ENCODE data around the gene HNRNPH1. TPM values are rescaled to one million over a fixed set of nuclear protein-coding genes. Genes with fewer than 3 reads are reported as not detected.

The HNRNPH1 gene
- polyA plus RNA-seq, 1 donor from 2014 or later, result 982 TPM

DNA sequence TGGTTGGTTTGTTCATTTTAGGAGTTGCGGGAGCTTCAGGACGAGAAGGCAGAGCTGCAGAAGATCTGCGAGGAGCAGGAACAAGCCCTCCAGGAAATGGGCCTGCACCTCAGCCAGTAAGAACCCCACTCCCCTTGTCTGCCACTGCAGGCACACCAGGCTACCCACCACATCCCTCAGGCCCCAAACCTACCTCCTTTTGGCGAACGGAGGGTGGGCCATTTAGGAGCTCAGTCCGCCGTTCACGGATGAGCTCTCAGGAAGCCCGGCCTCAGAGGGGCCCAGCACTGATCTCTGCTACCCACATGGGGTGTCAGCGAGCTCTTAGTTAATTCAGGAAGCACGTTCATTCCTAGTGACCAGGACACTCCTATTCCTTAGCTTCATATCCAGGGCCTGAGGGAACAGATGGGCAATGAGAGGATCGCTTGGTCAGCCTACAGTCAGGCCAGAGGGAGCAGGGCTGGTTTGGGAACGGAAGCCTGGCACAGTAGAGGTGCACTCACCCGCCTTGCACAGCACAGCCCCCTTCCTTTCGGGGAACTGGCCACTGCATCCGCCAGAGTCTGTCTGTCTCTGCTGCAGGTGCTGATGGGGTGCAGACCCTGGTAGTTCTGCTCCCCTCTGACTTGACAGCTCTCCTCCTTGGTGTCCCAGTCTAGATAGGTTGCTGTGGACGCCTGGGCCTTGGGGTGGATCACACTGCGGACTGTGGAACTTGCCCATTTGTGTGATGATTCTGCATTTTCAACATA is 21.4 kb downstream of the HNRNPH1 start:
- Histone ChIP-seq H4K20me1 (ENCODE audit: insufficient read depth) (no peaks in the 10 kb centered on the region), H3K9me3 (ENCODE audit: low read length) (no peaks in the 10 kb centered on the region), H3K4me3 (ENCODE audit: low read length) (no peak overlapping the region), H3K9ac (ENCODE audit: low read length) (no peak overlapping the region), H3K4me2 (ENCODE audit: low read length) (no peak overlapping the region), H3K9me2 (ENCODE audit: insufficient read depth, low read length) (no peaks in the 10 kb centered on the region), H3K79me2 (replicated peaks; ENCODE audit: insufficient read depth, low read length) (no peaks in the 10 kb centered on the region), H3F3A (ENCODE audit: insufficient read depth, low read length, poor library complexity, severe bottlenecking) (no peaks in the 10 kb centered on the region), H3K27ac (ENCODE audit: low read length) (no peak overlapping the region), H3K36me3 (ENCODE audit: insufficient read depth, low read length) (no peaks in the 10 kb centered on the region), H3K27me3 (ENCODE audit: insufficient read depth, low read depth, low read length) (no peaks in the 10 kb centered on the region), H2AFZ (ENCODE audit: low read depth, low read length) (no peak overlapping the region)
- TF ChIP-seq EZH2 (IDR thresholded peaks at IDR 0.05; ENCODE audit: borderline replicate concordance, insufficient read depth, low read length, poor library complexity, severe bottlenecking), result no peak
- no peak for TF ChIP-seq TAF1 (IDR thresholded peaks at IDR 0.05; ENCODE audit: low read depth)
- TF ChIP-seq POLR2AphosphoS5 (IDR thresholded peaks at IDR 0.05), result no peak
- no peak for TF ChIP-seq RAD21 (conservative IDR thresholded peaks at IDR 0.05)

DNA sequence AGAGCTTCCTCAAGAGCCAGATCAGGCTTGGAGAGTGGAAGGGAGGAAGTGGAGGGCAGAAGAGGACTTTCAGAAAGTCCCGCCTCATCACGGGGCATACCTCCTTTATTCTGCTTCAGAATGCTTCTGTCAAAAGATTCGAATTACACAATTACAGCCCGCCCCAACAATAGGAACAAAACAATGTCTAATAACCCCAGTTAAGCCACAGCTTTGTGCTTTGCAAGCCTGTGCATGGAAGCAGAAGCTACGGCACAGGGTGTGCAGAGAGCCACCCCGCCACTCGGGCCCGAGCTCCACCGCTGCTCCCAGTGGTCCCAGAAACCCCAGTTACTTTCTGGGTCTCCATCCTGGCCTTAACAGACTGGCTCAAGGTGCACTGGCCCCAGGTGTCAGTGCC is 23.5 kb downstream of the HNRNPH1 start:
- Histone ChIP-seq H3K36me3 (ENCODE audit: insufficient read depth, low read length) (no peaks in the 10 kb centered on the region), H3K27ac (ENCODE audit: low read length) (no peak overlapping the region)

DNA sequence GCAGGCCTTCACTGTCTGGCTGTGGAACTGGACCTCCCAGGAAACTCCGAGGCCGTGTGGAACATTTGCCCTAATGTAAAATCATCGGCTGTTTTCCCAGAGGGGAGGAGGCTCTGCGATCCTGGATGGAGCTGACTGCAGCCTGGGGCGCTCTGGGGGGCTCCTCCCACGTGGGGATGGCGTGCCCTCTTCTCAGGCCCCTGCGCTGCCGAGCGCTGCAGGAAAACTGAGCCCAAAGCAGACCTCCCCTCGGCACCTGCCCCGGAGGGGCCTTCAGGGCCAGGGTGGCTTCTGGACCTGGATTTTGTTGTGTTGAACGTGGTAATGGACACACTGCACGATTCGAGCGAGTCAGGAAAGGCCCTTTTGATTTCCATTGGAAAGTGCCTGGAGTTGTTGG is 23.9 kb downstream of the HNRNPH1 start:
- H3K9me2 ChIP-seq (ENCODE audit: insufficient read depth, low read length), result no peaks in the 10 kb centered on the region
- H3K79me2 ChIP-seq (replicated peaks; ENCODE audit: insufficient read depth, low read length), result no peaks in the 10 kb centered on the region
- H3K27me3 ChIP-seq (ENCODE audit: insufficient read depth, low read depth, low read length), result no peaks in the 10 kb centered on the region
- TF ChIP-seq EZH2 (IDR thresholded peaks at IDR 0.05; ENCODE audit: borderline replicate concordance, insufficient read depth, low read length, poor library complexity, severe bottlenecking) (no peak), SMC3 (conservative IDR thresholded peaks at IDR 0.05; ENCODE audit: poor library complexity) (no peak), POLR2AphosphoS5 (IDR thresholded peaks at IDR 0.05) (no peak), RAD21 (conservative IDR thresholded peaks at IDR 0.05) (no peak), EP300 (conservative IDR thresholded peaks at IDR 0.05; ENCODE audit: poor library complexity, severe bottlenecking) (no peak), TAF1 (IDR thresholded peaks at IDR 0.05; ENCODE audit: low read depth) (no peak), MXI1 (conservative IDR thresholded peaks at IDR 0.05; ENCODE audit: poor library complexity, severe bottlenecking) (no peak)
- TF ChIP-seq, protein P1, sequence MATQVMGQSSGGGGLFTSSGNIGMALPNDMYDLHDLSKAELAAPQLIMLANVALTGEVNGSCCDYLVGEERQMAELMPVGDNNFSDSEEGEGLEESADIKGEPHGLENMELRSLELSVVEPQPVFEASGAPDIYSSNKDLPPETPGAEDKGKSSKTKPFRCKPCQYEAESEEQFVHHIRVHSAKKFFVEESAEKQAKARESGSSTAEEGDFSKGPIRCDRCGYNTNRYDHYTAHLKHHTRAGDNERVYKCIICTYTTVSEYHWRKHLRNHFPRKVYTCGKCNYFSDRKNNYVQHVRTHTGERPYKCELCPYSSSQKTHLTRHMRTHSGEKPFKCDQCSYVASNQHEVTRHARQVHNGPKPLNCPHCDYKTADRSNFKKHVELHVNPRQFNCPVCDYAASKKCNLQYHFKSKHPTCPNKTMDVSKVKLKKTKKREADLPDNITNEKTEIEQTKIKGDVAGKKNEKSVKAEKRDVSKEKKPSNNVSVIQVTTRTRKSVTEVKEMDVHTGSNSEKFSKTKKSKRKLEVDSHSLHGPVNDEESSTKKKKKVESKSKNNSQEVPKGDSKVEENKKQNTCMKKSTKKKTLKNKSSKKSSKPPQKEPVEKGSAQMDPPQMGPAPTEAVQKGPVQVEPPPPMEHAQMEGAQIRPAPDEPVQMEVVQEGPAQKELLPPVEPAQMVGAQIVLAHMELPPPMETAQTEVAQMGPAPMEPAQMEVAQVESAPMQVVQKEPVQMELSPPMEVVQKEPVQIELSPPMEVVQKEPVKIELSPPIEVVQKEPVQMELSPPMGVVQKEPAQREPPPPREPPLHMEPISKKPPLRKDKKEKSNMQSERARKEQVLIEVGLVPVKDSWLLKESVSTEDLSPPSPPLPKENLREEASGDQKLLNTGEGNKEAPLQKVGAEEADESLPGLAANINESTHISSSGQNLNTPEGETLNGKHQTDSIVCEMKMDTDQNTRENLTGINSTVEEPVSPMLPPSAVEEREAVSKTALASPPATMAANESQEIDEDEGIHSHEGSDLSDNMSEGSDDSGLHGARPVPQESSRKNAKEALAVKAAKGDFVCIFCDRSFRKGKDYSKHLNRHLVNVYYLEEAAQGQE (IDR thresholded peaks at IDR 0.05; ENCODE audit: borderline replicate concordance), result no peak
- TF ChIP-seq, protein P2, sequence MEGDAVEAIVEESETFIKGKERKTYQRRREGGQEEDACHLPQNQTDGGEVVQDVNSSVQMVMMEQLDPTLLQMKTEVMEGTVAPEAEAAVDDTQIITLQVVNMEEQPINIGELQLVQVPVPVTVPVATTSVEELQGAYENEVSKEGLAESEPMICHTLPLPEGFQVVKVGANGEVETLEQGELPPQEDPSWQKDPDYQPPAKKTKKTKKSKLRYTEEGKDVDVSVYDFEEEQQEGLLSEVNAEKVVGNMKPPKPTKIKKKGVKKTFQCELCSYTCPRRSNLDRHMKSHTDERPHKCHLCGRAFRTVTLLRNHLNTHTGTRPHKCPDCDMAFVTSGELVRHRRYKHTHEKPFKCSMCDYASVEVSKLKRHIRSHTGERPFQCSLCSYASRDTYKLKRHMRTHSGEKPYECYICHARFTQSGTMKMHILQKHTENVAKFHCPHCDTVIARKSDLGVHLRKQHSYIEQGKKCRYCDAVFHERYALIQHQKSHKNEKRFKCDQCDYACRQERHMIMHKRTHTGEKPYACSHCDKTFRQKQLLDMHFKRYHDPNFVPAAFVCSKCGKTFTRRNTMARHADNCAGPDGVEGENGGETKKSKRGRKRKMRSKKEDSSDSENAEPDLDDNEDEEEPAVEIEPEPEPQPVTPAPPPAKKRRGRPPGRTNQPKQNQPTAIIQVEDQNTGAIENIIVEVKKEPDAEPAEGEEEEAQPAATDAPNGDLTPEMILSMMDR (IDR thresholded peaks at IDR 0.05; ENCODE audit: poor library complexity, severe bottlenecking), result no peak
- no peaks in the 10 kb centered on the region for H4K20me1 ChIP-seq (ENCODE audit: insufficient read depth)
- H2AFZ ChIP-seq (ENCODE audit: low read depth, low read length), result no peak overlapping the region
- H3F3A ChIP-seq (ENCODE audit: insufficient read depth, low read length, poor library complexity, severe bottlenecking), result no peaks in the 10 kb centered on the region
- no peaks in the 10 kb centered on the region for H3K36me3 ChIP-seq (ENCODE audit: insufficient read depth, low read length)
- no peak overlapping the region for H3K9ac ChIP-seq (ENCODE audit: low read length)
- no peak overlapping the region for H3K27ac ChIP-seq (ENCODE audit: low read length)
- H3K4me2 ChIP-seq (ENCODE audit: low read length), result no peak overlapping the region
- H3K4me3 ChIP-seq (ENCODE audit: low read length), result no peak overlapping the region
- no peaks in the 10 kb centered on the region for H3K9me3 ChIP-seq (ENCODE audit: low read length)

More for the DNA sequence above, 23.5 kb downstream of the HNRNPH1 start:
- H3K4me3 ChIP-seq (ENCODE audit: low read length), result no peak overlapping the region
- H3F3A ChIP-seq (ENCODE audit: insufficient read depth, low read length, poor library complexity, severe bottlenecking), result no peaks in the 10 kb centered on the region
- TF ChIP-seq SMC3 (conservative IDR thresholded peaks at IDR 0.05; ENCODE audit: poor library complexity) (no peak), EP300 (conservative IDR thresholded peaks at IDR 0.05; ENCODE audit: poor library complexity, severe bottlenecking) (no peak), EZH2 (IDR thresholded peaks at IDR 0.05; ENCODE audit: borderline replicate concordance, insufficient read depth, low read length, poor library complexity, severe bottlenecking) (no peak)
- TF ChIP-seq, protein P1 (IDR thresholded peaks at IDR 0.05; ENCODE audit: borderline replicate concordance), result no peak
- no peaks in the 10 kb centered on the region for H4K20me1 ChIP-seq (ENCODE audit: insufficient read depth)
- no peaks in the 10 kb centered on the region for H3K9me2 ChIP-seq (ENCODE audit: insufficient read depth, low read length)
- H3K9me3 ChIP-seq (ENCODE audit: low read length), result no peaks in the 10 kb centered on the region
- no peak overlapping the region for H3K9ac ChIP-seq (ENCODE audit: low read length)
- no peaks in the 10 kb centered on the region for H3K27me3 ChIP-seq (ENCODE audit: insufficient read depth, low read depth, low read length)
- H3K79me2 ChIP-seq (replicated peaks; ENCODE audit: insufficient read depth, low read length), result no peaks in the 10 kb centered on the region
- H2AFZ ChIP-seq (ENCODE audit: low read depth, low read length), result no peak overlapping the region
- H3K4me2 ChIP-seq (ENCODE audit: low read length), result no peak overlapping the region

Measured in neural cell (in vitro differentiated cells).